GM12875 (cell line): ENCODE measurements around the gene EXOC6B.

ENCODE experiments used
- H3K4me3 ChIP-seq: one replicate; pipeline ENCODE4 v1.5.1; 2011; ENCODE audit warnings: low read depth, low read length, control low read depth
- TF ChIP-seq, protein P1 (sequence below): IDR thresholded peaks from 2 replicates; pipeline ENCODE4 v1.5.1; 2011; ENCODE audit warnings: low read depth, mild to moderate bottlenecking, control low read depth, inconsistent platforms, low read length, moderate library complexity, borderline replicate concordance; ENCODE audit not compliant: insufficient read depth

The EXOC6B gene

DNA sequence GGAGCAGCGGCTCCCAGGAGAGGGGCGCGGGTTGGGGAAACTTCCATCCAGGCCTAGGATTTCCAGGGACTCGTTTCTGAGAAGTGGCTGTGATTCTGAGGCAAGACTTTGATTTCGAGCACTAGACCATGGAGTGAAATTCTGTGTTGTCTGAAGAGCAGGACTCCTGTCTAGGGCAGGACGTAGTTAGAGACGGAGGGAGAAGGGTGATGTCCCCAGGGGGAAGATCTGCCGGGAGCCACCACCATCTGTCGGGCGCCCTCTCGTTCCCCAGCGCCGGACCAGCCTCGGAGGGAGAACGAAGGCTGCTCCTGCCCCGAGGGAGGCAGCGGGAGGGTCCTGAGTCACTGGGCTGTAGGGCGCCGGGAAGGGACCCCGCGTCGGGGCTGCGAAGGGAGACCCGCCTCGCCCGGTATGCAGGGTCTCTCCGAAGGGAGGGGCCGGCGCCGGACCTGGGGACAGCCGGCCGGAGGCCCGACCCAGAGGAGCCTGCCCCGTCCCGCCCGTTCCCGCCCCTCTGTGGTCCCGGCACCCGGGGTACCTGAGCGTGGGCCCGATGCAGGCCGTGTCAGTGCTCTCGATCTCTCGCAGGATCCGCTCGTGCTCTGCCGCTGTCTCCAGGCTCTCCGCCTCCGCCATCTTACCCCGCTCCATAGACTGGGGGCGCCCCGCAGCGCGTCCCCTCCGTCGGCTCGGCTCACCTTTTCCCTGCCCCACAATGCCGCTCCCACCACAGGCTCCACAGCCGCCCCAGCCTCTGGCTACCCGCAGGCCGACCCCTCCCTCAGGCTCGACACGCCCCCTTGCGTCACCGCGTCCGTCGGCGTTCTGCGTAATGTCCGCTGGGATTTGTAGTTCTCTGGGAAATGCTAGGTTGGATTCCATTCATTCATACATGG, at the start of gene EXOC6B:
Gene EXOC6B (minus strand): TSS at position 777 of the 899 bp plus-strand sequence.
- TF ChIP-seq, protein P1, sequence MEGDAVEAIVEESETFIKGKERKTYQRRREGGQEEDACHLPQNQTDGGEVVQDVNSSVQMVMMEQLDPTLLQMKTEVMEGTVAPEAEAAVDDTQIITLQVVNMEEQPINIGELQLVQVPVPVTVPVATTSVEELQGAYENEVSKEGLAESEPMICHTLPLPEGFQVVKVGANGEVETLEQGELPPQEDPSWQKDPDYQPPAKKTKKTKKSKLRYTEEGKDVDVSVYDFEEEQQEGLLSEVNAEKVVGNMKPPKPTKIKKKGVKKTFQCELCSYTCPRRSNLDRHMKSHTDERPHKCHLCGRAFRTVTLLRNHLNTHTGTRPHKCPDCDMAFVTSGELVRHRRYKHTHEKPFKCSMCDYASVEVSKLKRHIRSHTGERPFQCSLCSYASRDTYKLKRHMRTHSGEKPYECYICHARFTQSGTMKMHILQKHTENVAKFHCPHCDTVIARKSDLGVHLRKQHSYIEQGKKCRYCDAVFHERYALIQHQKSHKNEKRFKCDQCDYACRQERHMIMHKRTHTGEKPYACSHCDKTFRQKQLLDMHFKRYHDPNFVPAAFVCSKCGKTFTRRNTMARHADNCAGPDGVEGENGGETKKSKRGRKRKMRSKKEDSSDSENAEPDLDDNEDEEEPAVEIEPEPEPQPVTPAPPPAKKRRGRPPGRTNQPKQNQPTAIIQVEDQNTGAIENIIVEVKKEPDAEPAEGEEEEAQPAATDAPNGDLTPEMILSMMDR = no peak
- H3K4me3 ChIP-seq = peak within 1 kb of the TSS; percentile 65

DNA sequence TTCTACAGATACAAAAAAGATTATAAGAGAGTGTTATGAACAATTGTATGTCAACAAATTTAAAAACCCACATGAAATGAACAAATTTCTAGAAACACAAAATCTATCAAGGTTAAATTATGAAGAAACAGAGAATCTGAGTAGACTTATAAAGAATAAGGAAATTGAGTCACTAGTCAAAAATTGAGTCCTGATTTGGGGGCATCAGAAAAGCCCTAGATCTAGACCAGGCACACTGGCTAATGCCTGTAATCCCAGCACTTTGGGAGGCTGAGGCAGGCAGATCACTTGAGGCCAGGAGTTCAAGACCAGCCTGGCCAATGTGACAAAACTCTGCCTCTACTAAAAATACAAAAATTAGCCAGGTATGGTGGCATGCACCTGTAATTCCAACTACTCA, 46.0 kb upstream of the EXOC6B start:
- TF ChIP-seq, protein P1 = no peak
- no peak overlapping the region for H3K4me3 ChIP-seq

DNA sequence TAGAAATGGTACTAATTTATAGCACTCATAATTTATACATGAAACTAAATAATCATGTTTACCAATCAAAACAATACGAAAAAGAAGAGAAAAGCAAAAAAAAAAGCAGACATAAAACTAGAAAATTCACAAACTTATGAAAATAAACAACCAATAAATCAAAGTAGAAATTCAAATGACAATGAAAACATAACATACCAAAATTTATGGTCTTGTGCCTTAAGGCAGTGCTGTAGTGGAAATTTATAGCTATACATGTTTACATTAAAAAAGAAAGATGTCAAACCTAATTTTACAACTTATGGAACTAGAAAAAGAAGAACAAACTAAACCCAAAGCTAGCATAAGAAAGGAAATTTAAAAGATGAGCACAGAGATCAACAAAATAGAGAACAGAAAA, 45.2 kb upstream of the EXOC6B start:
- no peak overlapping the region for H3K4me3 ChIP-seq
- TF ChIP-seq, protein P1 = no peak

DNA sequence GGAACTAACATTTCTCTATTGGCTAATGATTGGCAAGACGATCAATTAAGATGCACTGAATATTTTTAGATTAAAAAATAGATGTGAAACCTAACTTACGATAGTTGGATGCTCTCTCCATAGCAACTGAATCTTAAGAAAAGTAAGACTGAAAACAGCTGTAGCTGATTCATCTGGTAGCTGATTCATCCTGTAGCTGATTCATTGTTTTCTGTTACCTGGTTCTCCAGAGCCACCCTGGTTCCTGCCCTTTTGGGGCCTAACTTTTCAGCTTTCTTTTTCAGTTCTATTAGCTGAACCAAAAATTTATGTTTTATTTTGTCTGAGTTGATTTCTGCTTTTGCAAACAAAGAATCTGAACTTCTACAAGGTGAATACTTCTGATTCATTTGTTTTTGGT, 38.7 kb upstream of the EXOC6B start:
- TF ChIP-seq, protein P1 = no peak
- no peak overlapping the region for H3K4me3 ChIP-seq

DNA sequence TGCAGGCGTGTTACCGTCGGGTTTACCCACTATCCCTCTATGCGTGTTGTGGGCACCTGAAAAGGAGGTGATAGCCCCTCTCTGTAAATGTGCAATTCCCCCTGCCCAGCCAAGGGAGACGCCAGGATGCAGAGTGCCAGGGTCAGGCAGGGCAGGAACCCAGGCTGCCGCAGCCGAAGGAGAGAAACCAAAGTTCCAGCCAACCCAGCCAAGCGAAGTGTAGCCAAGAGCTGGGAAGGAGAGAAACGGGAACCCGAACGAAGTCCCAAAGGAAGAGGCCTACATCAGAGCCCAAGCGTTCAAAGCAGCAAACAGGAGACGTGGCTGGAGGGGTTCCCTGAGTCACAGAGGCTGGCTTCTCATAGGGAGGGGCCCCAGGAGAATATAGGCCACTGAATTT, 37.2 kb upstream of the EXOC6B start:
- no peak overlapping the region for H3K4me3 ChIP-seq
- TF ChIP-seq, protein P1 = no peak

DNA sequence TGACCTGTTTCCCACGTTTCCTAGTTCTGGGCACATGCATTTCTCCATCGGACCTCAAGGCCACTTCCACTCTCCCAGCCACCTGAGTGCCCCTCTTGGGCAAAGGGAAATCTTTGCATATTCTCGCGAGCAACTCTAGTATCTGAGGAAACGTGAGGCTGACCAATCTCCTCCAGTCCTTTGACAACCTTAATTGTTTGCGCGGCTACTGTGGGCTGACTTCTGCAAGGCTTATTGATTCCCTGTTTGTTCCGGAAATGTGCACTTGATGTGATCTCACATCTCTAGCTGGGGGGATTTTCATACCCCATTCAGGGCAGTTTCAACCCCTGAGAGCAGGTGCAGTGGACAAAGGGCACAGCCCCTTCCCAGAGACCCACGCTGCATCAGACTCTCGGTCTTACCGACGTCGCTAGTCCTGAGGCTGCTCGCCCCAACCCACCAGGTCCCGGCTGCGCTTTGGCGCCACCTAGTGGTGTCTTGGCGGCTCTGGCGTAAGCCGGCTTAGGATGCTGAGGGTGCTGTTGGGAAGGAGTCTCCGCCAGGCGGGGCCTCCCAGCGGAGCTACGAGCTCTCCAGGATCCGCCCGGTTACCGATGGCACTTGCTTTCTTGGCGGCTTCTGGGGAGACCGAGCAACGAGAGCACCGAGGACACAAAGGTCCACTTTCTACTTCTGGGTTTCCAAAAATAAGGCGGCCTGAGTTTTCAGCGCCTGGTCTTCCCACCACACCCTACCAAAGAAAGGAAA, 36.6 kb upstream of the EXOC6B start:
- TF ChIP-seq, protein P1 = peak; percentile 99
- no peak overlapping the region for H3K4me3 ChIP-seq

DNA sequence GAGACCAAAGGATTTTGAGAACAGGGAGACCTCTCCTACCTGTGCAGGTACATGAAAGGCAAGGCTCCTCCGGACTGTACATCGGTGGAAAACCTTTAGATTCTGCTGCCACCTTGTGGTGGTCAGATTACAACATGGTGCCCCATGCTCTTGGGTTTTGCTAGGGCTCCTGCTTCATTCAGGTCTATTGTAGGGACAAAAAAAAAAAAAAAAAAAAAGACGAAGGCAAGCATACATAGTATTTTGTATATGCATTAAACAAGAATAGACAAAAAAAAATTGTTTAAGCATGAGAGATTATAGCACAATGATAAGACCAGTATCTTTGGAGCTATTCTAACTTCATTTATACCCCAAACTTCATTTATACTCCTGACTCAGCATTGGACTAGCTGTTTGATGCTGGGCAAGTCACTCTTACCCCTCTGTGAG, 34.0 kb upstream of the EXOC6B start:
- TF ChIP-seq, protein P1 = peak; percentile 59; the same call in 1 of the 2 replicates
- no peak overlapping the region for H3K4me3 ChIP-seq
